ENCODE results near the gene SPATA20.

Gene SPATA20

GRCh38 chr17:50581316-50581715 is 34.3 kb downstream of the SPATA20 start:
- no peak for DNase-seq

DNA sequence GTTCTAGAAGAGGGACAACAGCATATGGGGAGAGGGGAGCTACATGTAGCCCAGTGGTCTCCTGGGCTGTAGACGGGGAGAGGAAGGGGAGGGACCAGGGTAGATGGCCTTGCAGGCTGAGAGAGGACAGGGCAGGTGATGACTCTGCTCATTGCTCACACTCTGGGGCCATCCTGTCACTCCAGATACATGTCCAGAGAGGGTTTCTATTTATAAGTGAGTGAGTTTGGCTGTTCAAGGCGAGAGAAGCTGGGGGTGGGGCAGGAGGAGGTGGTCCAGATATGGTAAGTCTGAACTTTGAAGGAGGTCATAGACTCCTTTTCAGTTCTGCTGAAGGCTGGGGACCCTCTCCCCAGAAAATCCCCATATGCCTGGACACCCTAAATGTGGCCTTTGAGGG is 35.8 kb downstream of the SPATA20 start:
- DNase-seq, result no peak

DNA sequence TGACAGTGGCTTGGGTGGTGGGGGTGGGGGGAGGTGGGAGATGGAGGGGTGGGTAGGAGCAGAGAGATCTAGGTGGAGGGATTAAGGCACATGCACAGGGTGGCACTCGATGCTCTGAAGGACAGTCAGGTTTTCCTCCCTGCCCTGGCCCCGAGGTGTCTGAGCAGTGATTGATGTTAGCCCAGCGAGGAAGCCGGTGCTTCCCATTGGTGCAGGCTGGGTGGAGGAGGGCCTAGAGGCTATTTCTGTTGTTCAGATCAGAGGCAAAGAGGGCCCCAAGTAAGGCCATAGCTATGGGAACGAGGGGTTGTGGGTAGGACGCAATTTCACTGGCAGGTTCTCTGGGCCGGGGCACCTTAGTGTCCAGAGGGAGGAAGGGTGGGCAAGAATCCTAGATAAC is 36.7 kb downstream of the SPATA20 start:
- DNase-seq, result no peak

DNA sequence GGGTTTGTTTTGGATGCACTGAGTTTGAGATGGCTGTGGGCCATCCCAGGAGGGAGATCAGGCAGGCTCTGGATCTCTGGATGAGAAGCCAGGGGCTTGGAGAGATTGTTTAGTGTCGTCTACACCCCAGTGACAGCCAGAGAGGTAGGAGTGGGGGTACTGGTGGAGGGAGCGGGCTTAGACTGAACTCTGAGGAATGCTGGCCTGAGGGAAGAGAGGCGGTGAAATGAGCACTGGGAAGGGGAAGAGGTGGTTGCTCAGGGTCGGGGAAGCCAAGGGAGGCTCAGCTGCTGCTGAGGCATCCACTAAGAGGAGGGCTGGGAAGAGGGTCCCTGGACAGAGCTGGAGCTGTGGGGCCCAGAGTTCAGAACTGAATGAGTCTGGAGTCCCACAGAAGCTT is 37.1 kb downstream of the SPATA20 start:
- DNase-seq, result no peak

GRCh38 chr17:50584749-50585148 is 37.8 kb downstream of the SPATA20 start:
- DNase-seq, result no peak

DNA sequence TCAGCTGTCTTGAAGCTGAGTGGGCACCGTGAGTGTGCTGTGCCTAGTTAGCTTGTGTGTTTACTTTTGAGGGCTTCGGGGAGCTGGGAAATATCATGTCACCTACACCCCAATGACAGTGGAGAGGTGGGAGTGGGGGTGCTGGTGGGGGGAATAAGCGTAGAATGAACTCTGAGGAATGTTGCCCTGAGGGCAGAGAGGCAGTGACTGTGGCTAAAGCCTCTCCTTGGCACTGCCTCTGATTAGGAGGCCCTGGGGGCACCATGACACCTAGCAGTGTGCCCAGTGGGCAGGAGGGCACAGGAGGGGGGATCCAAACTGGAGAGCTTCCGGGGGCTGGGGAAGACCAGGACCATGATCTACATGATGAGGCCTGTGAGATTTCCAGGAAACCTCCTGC is 38.4 kb downstream of the SPATA20 start:
- DNase-seq, result no peak

GRCh38 chr17:50585891-50586290 is 38.9 kb downstream of the SPATA20 start:
- no peak for DNase-seq

DNA sequence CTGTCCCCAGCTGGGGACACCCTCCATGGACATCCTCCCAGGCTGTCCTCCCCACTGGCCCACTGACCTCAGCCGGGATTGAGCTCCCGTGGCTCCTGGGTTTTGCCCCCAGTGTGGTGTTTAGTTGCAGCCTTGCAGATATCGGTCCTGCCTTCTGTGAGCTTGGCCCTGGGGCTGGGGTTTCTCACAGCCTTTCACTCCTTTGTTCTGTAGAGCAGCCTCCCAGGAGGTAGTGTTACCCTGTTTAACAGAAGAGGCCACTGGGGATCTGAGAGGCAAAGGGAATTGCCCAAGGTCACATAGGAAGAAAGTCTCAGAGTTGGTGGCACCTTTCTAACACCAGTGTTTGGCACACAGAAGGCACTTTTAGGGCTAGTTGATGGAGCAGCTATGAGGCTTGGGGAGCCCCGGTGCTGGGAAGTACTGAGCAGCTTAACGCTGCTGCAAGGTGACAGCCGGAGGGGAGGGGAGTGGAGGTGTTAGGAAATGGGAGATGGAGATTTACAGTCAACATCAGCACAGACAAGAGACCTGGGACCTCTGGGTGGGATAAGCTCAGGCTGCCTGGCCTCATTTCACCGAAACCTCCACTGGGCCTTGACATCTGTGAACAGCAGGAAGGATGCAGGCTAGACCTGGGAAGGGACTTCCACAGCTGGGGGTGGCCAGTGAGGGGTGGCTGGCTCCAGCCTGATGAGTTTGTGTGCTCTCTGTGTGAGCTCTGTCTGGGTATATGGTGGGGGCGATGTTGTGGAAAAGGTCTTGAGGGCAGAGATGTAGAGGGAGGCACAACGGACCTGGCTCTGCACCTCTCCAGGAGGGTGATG is 39.7 kb downstream of the SPATA20 start:
- no peak for DNase-seq

- no peak for DNase-seq
These were observed 40.6 kb downstream of the SPATA20 start for GRCh38 chr17:50587571-50587970.

DNA sequence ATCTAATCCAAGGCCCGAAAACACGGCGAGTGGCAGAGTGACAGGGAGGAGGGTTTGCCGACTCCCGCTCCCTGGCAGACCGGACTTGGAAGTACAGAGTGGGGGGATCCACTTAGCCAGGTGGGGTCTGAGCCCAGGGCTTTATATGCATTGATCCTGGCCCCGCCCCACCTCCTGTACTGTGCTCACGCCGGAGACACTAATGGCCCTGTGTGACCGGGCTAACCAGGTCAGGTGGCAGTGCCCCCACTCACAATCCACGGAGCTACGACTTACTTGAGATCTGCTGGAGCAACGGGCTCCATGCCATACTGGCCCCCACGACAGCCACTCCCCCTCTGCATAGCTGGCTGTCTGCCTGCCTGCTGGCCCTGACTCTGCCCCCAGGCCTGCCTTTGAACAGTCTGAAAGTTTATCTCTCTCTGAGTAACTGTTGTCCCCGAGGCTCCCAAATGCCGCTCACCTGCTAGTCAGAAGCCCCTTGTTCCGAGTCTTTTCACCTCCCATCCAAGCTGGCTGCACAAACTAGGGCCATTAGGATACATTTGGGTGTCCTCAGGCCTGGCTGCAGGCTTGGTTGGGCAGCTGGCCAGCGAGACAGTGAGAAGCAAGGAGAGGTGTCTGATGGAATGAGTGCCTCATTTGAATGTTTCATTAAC is 41.5 kb downstream of the SPATA20 start:
- no peak for DNase-seq

DNA sequence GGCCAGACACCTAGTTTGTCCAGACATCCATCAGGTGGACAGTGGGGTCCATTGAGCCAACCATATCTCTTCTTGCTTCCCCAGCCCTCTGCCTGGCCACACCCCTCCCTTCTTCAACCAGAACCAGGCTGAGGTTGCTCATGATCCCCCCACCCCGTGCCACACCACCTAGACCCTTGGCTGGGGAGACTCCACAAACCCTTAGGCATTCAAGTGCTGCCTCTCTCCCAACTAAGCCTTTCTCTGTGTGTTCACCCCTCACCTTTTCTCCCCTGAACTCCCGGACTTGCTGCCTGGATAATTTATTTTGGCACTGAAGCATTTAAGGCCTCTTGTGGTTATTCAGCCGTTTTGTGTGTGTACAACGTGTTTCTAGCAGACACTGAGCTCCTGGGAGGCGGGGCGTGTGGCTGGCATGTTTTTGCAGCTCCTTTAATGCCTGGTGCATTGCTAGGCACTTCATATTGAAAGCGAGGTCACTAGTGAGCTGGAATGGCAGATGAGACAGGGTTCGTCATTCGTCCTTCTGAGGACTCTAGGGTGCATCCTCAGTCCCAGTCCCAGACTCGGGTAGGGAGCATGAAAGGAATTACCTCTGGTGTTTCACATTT is 42.2 kb downstream of the SPATA20 start:
- DNase-seq, result no peak

GRCh38 chr17:50590946-50591737 is 44.2 kb downstream of the SPATA20 start:
- DNase-seq, result no peak

DNA sequence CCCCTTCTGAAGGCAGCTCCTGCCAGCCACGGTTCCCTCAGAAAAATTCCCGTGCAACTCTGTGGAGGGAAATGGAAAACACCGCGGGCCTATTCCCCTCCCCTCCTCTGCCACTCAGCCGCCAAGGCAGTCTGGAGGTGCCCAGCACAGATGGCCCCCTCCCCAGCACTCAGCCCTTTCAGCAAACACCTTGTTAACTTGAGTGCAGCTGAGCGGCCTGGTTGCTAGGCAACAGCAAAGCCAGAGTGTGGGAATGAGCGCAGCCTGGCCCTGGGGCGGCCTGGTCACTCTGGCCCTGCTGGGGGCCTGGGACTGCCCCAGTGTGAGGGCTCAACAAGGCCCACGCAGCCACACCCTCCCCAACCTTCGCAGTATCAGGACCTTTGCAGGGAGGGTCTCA is 46.3 kb downstream of the SPATA20 start:
- DNase-seq, result no peak

- DNase-seq, result no peak
These were observed 47.3 kb downstream of the SPATA20 start for GRCh38 chr17:50594128-50594823.

GRCh38 chr17:50594892-50595291 is 47.9 kb downstream of the SPATA20 start:
- no peak for DNase-seq

DNA sequence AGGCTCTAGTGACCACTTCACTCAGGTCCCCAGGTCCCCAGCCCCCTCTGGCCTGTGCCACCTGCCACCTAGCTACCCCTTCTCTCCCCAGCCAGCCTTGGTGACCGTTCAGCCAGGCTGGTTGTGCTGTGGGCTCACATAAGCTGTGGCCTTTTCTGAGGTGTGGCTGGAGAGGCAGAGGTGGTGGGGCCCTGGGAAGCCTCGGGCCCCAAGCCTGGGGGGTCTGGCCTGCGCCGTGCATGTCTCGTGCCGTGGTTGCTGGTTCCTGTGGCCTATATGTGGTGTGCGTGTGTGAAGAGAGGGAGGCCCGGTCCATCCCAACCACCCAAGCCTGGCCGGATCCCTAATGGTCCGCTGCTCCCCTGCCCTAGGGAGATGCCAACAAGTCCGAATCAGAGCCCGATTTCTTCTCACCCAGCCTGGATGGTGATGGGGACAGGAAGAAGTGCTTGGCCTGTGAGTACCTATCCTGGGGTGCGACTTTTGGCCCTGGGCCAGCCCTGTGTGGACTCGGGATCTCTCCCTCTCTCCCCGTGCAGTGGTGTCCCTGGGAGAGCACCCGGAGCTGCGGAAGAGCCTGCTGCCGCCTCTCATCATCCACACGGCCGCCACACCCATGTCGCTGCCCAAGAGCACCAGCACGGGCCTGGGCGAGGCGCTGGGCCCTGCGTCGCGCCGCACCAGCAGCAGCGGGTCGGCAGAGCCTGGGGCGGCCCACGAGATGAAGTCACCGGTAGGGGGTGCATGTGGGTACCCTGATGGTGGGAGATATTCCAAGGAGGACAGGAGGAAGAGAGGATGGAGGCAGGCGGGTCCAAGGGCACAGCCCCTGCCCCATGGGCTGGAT is 49.4 kb downstream of the SPATA20 start:
- DNase-seq, result no peak

GRCh38 chr17:50598487-50598886 is 51.5 kb downstream of the SPATA20 start:
- no peak for DNase-seq

- DNase-seq, result no peak
These were observed 52.6 kb downstream of the SPATA20 start for GRCh38 chr17:50599606-50600005.

- no peak for DNase-seq
These were observed 54.9 kb downstream of the SPATA20 start for GRCh38 chr17:50601823-50602375.

GRCh38 chr17:50602836-50603235 is 55.9 kb downstream of the SPATA20 start:
- no peak for DNase-seq

- DNase-seq, result no peak
These were observed 56.4 kb downstream of the SPATA20 start for GRCh38 chr17:50603340-50603739.
